GM12891 (cell line): ENCODE results near the gene TUBD1.

Experiments
- POLR2A ChIP-seq: IDR thresholded peaks from 2 replicates; pipeline ENCODE4 v1.6.1; 2011; ENCODE audit warnings: low read depth, low read length, control low read depth
- POLR2AphosphoS5 ChIP-seq: IDR thresholded peaks from 2 replicates; pipeline ENCODE4 v1.6.1; 2011; ENCODE audit warnings: low read depth, low read length, control low read depth
- TAF1 ChIP-seq: IDR thresholded peaks from 2 replicates; pipeline ENCODE4 v1.6.1; 2011; ENCODE audit warnings: low read depth, low read length, control low read depth

GRCh38 chr17:59814276-59814675 is 78.5 kb downstream of the TUBD1 start:
- TF ChIP-seq POLR2AphosphoS5 (no peak), POLR2A (no peak), TAF1 (no peak)
